Effector memory CD8-positive, alpha-beta T cell (primary cell): ENCODE measurements around the gene ZNF331.
"Not testable (repeated sequence)": the region's sequence is repeated elsewhere in the genome, so short reads cannot be mapped to it uniquely, and the experiment has no call there.

Experiments
- ATAC-seq: fragments of 150-1000 bp; cut with Tn5 transposase; replicated peaks from 2 replicates; pipeline ENCODE4 v1.10.0; 2021; ENCODE audit warnings: mild to moderate bottlenecking, moderate library complexity
- DNase-seq, 3 experiments: peaks; one replicate each; pipeline ENCODE4 v3.0.0; 2021
- H3K27ac Mint-ChIP-seq, 2 donors: one replicate each; pipeline ENCODE4 v1.8.0; 2022; ENCODE audit warnings: mild to moderate bottlenecking in 2 of 2, mixed read lengths in 2 of 2, moderate library complexity in 2 of 2
- H3K27me3 Mint-ChIP-seq, 2 donors: one replicate each; pipeline ENCODE4 v1.8.0; 2022; ENCODE audit warnings: mixed read lengths in 2 of 2
- H3K36me3 Mint-ChIP-seq: one replicate; pipeline ENCODE4 v1.8.0; 2022; ENCODE audit warnings: mild to moderate bottlenecking, moderate library complexity, mixed read lengths; ENCODE audit not compliant: insufficient read depth
- H3K4me1 Mint-ChIP-seq, 2 donors: one replicate each; pipeline ENCODE4 v1.8.0; 2022; ENCODE audit warnings: low read depth in 2 of 2, mixed read lengths in 2 of 2
- H3K4me3 Mint-ChIP-seq, 2 donors: one replicate each; pipeline ENCODE4 v1.8.0; 2022; ENCODE audit warnings: mild to moderate bottlenecking in 2 of 2, mixed read lengths in 2 of 2, moderate library complexity in 2 of 2
- H3K9me3 Mint-ChIP-seq, 2 donors: one replicate each; pipeline ENCODE4 v1.8.0; 2022; ENCODE audit warnings: mixed read lengths in 2 of 2

Gene ZNF331

DNA sequence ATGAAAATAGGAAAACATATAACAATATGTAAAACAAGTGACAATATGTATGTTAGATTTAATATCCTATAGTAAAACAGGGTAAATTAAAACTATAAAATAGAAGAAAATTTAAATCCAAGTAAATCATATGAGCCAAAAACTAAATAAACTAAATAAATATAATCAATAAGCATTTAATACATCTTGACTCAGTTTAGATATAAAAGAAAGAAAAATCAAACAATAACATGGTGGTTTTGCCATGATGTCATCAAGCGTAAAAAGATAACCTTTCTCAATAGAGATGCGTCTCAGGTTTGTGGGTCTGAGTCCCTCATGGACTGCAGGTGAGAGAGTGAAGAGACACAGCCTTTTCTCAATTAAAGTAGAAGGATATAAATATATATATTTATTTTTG lies 26.6 kb upstream of the ZNF331 start:
- ATAC-seq (no peak), DNase-seq (no peak)
- no peaks in the 10 kb centered on the region for H3K36me3 Mint-ChIP-seq
- H3K4me3 Mint-ChIP-seq = no peak overlapping the region
- no peak overlapping the region for H3K27ac Mint-ChIP-seq
- H3K27me3 Mint-ChIP-seq = peaks cover 9 to 14% of the 10 kb centered on the region in 2 donors
- H3K9me3 Mint-ChIP-seq = peaks cover 2 to 4% of the 10 kb centered on the region in 2 donors
- peaks cover 0 to 3% of the 10 kb centered on the region in 2 donors for H3K4me1 Mint-ChIP-seq

DNA sequence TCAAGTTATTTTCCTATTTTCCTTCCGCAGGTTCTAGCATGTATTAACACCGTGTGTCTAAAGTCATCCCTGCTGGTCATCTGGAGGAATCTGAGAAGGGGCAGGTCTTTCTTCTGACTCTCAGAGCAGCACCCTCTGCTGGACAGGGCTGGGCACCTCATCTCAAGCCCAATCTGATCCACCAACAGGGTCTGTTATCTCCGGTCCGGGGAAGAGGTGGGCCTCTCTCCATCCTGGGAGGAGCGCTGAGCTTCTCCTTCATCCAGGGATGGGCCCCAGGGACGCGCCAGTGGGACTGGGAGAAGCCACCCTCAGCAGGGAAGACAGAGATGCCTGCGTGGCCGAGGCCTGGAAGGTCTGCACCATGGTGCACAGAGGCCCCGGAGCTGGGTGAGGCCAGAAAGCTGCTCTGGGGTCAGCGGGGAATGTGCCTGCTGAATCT lies 26.0 kb upstream of the ZNF331 start:
- ATAC-seq (peak; percentile 78), DNase-seq (peak; percentile 32 to 35 (median 34))
- peaks cover 0 to 3% of the 10 kb centered on the region in 2 donors for H3K4me1 Mint-ChIP-seq
- no peak overlapping the region for H3K27ac Mint-ChIP-seq
- no peaks in the 10 kb centered on the region for H3K9me3 Mint-ChIP-seq
- H3K27me3 Mint-ChIP-seq = peaks cover 8 to 9% of the 10 kb centered on the region in 2 donors
- no peak overlapping the region for H3K4me3 Mint-ChIP-seq
- H3K36me3 Mint-ChIP-seq = no peaks in the 10 kb centered on the region

DNA sequence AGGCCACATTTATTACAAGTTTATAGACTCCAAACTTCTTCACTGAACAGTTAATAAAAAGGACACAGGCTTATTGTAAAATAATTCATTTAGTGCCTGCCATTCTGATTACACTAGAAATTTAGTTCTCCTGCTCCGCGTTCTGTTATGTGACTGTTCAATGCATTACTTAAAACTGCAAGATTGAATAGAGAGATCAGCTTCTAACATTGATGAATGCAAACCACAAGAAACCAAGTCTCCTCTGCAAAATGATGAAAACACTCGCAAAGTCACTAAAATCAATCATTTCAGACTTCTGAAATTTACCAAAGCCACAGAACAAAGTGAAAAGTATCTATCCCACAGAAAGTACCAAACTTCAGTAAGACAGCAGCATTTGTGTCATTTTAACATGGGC lies 22.9 kb upstream of the ZNF331 start:
- DNase-seq, H3K36me3 Mint-ChIP-seq, H3K27ac Mint-ChIP-seq, H3K4me1 Mint-ChIP-seq, H3K9me3 Mint-ChIP-seq, ATAC-seq, H3K4me3 Mint-ChIP-seq, H3K27me3 Mint-ChIP-seq: not testable (repeated sequence)

DNA sequence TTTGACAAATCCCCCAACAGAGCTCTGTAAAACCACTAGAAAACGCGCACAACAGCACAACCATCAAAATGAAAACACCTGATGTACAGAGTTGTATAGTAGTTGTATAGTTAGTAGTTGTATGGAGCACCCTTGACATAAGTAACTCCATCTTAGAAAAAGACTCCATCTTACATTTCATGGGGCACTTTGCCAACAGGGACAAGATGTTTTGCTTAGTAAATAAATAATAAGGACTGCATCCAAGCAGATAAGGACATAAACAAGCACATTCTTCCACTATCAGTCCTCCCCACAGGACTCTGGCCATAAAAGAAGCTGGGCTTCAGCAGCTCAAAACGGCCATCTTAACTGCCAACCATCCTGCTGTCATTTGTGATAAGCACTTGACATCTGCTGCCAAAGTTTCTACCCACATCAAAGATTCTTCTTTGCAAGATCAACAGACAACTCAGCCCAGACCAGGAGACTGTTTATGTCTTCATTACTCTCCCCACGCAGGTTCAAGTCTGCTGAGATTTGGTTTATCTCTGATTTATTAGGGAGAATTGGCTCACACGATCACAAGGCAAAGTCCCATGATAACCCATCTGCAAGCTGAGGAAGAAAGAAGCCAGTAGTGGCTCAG lies 20.7 kb upstream of the ZNF331 start:
- DNase-seq = no peak
- no peak for ATAC-seq
- peaks cover 10 to 13% of the 10 kb centered on the region in 2 donors for H3K4me1 Mint-ChIP-seq
- H3K27ac Mint-ChIP-seq = no peak overlapping the region
- H3K27me3 Mint-ChIP-seq = no peaks in the 10 kb centered on the region
- H3K9me3 Mint-ChIP-seq = peaks cover 6% of the 10 kb centered on the region in 2 donors
- no peak overlapping the region for H3K4me3 Mint-ChIP-seq
- H3K36me3 Mint-ChIP-seq = peaks cover 3% of the 10 kb centered on the region

DNA sequence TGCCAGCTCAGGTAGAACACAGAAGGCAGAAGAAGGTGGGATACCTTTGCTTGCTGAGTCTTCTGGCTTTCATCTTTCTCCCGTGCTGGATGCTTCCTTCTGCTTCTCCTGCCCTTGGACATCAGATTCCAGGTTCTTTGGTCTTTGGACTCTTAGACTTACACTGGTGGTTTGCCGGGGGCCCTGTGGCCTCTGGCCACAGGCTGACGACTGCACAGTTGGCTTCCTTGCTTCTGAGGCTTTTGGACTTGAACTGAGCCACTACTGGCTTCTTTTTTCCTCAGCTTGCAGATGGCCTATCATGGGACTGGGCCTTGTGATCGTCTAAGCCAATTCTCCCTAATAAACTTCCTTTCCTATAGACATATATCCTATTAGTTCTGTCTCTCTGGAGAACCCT lies 19.8 kb upstream of the ZNF331 start:
- Mint-ChIP-seq H3K27me3 (no peaks in the 10 kb centered on the region), H3K4me3 (no peak overlapping the region), H3K27ac (no peak overlapping the region), H3K36me3 (peaks cover 3% of the 10 kb centered on the region), H3K4me1 (peaks cover 12 to 13% of the 10 kb centered on the region in 2 donors), H3K9me3 (peaks cover 6% of the 10 kb centered on the region in 2 donors)
- no peak for ATAC-seq
- DNase-seq = no peak

DNA sequence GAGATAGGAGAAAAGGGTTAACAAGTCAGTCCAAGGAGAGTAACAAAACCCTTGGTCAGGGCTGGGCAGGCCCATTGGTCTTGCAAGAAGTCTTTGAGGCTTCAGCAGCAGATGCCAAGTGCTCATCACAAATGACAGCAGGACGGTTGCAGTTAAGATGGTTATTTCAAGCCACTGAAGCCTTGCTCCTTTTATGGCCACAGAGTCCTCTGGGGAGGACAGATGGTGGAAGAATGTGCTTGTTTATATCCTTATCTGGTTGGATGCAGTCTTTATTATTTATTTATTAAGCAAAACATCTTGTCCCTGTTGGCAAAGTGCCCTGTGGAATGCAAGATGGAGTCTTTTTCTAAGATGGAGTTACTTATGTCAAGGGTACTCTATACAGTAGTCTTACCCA lies 19.2 kb upstream of the ZNF331 start:
- Mint-ChIP-seq H3K27me3 (no peaks in the 10 kb centered on the region), H3K4me1 (peaks cover 12 to 13% of the 10 kb centered on the region in 2 donors), H3K4me3 (no peak overlapping the region), H3K9me3 (peaks cover 6% of the 10 kb centered on the region in 2 donors), H3K27ac (no peak overlapping the region), H3K36me3 (peaks cover 3% of the 10 kb centered on the region)
- ATAC-seq (no peak), DNase-seq (no peak)

DNA sequence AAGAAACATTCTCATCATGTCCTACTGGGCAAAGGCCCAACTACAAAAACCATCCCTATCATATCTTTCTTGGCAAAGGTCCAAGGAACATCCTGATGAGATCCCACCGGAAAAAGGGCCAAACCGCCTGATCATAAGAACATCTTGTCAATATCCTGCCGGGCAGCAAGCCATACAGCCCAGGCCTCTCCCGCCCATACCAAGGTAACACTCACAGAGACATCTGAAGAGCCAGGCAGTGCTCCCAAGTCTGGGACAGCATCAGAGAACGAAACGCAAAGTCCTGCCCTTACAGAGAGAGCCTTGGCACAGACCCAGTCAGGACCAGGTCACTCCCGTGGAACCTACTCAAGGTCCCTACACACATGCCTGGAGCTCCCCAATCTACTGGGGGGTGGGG lies 18.5 kb upstream of the ZNF331 start:
- Mint-ChIP-seq H3K4me3 (peak overlapping the region in 1 of 2 donors; percentile 20), H3K4me1 (peaks cover 12 to 13% of the 10 kb centered on the region in 2 donors), H3K36me3 (peaks cover 3% of the 10 kb centered on the region), H3K27me3 (no peaks in the 10 kb centered on the region), H3K27ac (no peak overlapping the region), H3K9me3 (peaks cover 6% of the 10 kb centered on the region in 2 donors)
- DNase-seq = no peak
- no peak for ATAC-seq

DNA sequence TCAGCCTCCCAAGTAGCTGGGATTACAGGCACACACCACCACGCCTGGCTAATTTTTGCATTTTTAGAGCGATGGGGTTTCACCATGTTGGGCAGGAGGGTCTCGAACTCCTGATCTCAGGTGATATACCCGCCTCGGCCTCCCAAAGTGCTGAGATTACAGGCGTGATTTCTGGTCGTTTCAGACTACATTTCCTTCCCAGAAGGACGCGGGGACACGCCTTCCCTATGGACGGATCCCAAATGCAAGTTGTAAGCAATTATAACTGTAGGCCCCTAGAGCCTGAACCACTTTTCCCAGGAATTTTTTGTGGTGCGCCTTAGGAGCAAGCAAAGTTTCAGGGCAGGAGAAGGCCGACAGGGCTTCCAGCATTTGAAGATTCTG lies 17.8 kb upstream of the ZNF331 start:
- Mint-ChIP-seq H3K9me3 (peaks cover 6% of the 10 kb centered on the region in 2 donors), H3K27me3 (no peaks in the 10 kb centered on the region), H3K36me3 (peaks cover 3% of the 10 kb centered on the region), H3K4me3 (peak overlapping the region; percentile 99 to 100), H3K27ac (peak overlapping the region in 1 of 2 donors; percentile 96), H3K4me1 (peaks cover 12 to 13% of the 10 kb centered on the region in 2 donors)
- ATAC-seq (no peak), DNase-seq (no peak)

DNA sequence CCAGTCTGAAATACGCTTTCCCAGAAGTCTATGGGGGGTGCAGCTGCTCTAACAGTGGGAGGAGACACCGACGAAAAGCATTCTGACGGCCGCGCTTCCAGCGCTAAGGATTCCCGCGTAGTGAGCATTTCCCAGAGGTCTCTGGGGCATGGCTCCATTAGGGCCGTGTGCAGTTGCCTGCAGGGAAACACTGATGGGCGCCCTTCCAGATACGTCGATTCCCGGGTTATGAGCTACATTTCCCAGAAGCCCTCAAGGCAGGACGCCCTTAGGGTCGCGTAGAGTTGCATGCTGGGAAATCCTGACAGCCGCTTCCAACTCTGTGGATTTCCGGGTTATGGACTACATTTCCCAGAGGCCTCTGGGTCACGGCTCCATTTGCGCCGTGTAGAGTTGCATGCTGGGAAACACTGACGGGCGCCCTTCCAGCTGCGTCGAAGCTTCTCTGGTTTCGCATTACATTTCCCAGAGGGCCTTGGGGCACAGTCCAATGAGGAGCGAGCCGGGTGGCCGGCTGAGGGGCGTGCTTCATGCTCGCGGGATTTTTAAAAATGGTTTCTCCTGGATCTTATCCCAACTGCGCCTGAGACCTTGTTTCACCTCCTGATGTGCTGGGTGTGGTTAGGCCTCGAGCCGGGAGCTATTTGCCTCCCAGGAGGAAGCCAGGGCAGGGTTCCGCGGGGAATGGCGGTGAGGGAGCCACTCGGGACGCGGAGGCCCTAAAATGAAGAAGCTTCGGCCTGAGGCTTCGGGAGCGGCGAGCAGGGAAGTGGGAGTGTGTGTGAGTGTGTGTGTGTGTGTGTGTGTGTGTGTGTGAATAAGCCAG lies 17.2 kb upstream of the ZNF331 start:
- peak overlapping the region; percentile 99 to 100 for H3K4me3 Mint-ChIP-seq
- ATAC-seq (peak; percentile 99), DNase-seq (peak; percentile 77 to 79 (median 78))
- H3K9me3 Mint-ChIP-seq = peaks cover 8 to 10% of the 10 kb centered on the region in 2 donors
- peaks cover 3% of the 10 kb centered on the region for H3K36me3 Mint-ChIP-seq
- H3K4me1 Mint-ChIP-seq = peaks cover 12 to 13% of the 10 kb centered on the region in 2 donors
- peak overlapping the region; percentile 96 to 99 for H3K27ac Mint-ChIP-seq
- H3K27me3 Mint-ChIP-seq = no peaks in the 10 kb centered on the region

DNA sequence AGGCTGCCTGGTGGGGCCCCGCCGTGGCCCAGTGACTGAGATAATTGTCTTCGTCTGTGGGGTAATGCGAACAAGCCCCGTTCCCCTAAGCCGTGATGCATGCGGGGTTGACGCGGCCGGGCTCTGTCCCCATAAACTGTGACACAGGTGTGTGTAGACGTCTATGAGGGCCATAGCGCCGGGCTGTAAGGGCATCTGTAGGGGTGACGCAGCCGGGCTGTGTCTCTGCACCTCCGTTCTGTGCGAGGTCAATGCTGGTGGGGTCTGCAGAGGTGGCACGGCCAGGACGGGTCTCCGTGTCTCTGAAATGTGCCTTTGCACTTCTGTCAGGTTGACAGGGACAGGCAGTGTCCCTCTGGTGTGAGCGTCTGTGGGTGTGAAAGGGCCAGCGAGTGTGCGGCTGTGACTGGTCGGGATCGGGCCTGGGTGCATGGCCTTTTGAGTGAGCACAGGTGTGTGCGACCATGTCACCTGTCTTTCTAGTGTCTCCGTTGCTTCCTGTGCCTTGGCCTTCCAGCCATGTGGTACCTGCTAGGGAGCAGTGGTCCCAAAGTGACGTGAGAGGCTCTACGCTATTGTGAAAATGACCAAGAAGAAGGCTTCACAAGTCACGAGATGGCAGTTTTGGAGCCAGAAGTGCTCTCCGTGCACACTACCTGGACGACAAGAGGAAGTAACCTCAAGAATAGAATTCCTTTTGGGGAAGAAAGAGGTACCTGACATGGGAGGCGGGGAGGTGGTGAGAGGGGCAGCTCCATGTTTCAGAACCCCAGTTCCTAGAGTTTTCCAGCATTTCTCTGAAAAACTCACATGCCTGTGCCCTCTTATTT lies 16.4 kb upstream of the ZNF331 start:
- H3K4me1 Mint-ChIP-seq = peaks cover 12 to 13% of the 10 kb centered on the region in 2 donors
- no peaks in the 10 kb centered on the region for H3K27me3 Mint-ChIP-seq
- peaks cover 11 to 17% of the 10 kb centered on the region in 2 donors for H3K9me3 Mint-ChIP-seq
- DNase-seq = no peak
- H3K27ac Mint-ChIP-seq = peak overlapping the region; percentile 96 to 99
- ATAC-seq = no peak
- H3K4me3 Mint-ChIP-seq = peak overlapping the region; percentile 99 to 100
- peaks cover 3% of the 10 kb centered on the region for H3K36me3 Mint-ChIP-seq

DNA sequence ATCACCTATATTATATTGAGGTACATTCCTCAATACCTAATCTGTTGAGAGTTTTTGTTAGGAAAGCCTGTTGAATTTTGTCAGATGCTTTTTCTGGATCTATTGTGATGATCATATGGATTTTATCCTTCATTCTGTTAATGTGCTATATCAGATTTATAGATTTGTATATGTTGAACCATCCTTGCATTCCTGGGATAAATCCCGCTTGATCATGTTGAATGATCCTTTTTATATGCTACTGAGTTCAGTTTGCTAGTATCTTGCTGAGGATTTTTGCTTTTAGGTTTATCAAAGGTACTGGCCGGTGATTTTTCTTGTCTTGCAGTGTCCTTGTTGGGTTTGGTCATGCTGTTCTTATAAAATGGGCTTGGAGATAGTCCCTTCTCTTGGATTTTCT lies 12.0 kb upstream of the ZNF331 start:
- no peaks in the 10 kb centered on the region for H3K27me3 Mint-ChIP-seq

DNA sequence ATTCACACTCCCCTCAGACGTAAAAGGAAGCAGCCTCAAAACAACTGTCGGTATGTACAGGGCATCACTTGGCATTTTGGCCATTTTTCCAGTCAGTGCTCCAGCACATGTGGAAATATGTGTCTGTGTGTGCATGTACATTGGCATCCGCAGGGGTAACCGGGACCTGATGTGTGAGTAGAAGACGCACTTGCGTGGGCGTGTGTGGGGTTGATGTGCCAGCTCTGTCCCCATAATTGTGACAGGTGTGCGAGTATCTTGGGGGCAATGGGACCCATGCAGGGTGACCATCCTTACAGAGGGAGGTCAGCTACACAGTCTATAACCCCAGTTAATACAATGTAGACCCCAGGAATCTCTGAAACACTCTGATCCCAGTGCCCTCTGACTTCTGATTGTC lies 7.3 kb upstream of the ZNF331 start:
- H3K36me3 Mint-ChIP-seq = no peaks in the 10 kb centered on the region
- no peaks in the 10 kb centered on the region for H3K4me1 Mint-ChIP-seq
- ATAC-seq = no peak
- no peak overlapping the region for H3K4me3 Mint-ChIP-seq
- no peak for DNase-seq
- H3K27ac Mint-ChIP-seq = no peak overlapping the region
- no peaks in the 10 kb centered on the region for H3K27me3 Mint-ChIP-seq
- H3K9me3 Mint-ChIP-seq = peaks cover 3 to 8% of the 10 kb centered on the region in 2 donors

More for the DNA sequence above, 12.0 kb upstream of the ZNF331 start:
- DNase-seq = no peak
- Mint-ChIP-seq H3K9me3 (peaks cover 5 to 15% of the 10 kb centered on the region in 2 donors), H3K36me3 (peaks cover under 1% of the 10 kb centered on the region), H3K27ac (no peak overlapping the region), H3K4me1 (peaks cover 9 to 10% of the 10 kb centered on the region in 2 donors), H3K4me3 (no peak overlapping the region)
- no peak for ATAC-seq

DNA sequence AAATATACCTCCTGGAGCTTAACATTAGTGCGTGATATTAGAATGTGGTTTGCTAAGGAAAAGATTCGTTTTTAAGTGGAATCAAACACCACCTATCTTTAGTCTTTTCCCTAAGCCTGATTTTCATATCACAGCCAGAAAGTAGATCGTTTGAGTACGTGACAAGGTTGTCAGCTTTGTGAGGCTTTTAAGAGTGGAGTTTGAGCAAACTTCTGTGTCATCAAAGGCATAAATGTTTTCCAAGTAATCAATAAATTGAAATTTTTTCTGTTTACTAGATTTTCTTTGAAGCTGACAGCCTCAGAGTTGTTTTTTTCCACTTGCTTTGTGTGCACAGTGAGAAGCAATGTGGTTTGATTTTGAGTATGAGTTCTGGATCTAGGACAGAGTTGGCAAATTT lies 6.5 kb upstream of the ZNF331 start:
- no peaks in the 10 kb centered on the region for H3K4me1 Mint-ChIP-seq
- DNase-seq (no peak), ATAC-seq (no peak)
- no peak overlapping the region for H3K27ac Mint-ChIP-seq
- no peaks in the 10 kb centered on the region for H3K36me3 Mint-ChIP-seq
- H3K4me3 Mint-ChIP-seq = no peak overlapping the region
- no peaks in the 10 kb centered on the region for H3K9me3 Mint-ChIP-seq
- H3K27me3 Mint-ChIP-seq = no peaks in the 10 kb centered on the region
